Body of pancreas (tissue), 4 donors: Measurements from ENCODE around the gene KAT2A. TPM values are rescaled to one million over a fixed set of nuclear protein-coding genes. Genes with fewer than 3 reads are reported as not detected.

Source experiments
- ATAC-seq: fragments of 150-250 bp; one replicate; pipeline ENCODE4 v1.9.1; 2016
- DNase-seq, 4 donors: peaks; one replicate each; pipeline ENCODE4 v3.0.0-alpha.2; 2019
- H3K27ac ChIP-seq, 4 donors: fragments of 200-600 bp; sonication (generic); 1 replicate in 3 of 4; 2 replicates in 1 of 4; pipeline versions ENCODE4 v1.5.1 to v1.6.1; 2016 to 2019; ENCODE audit warnings: mild to moderate bottlenecking in 1 of 4, mixed read lengths in 1 of 4, moderate library complexity in 1 of 4
- H3K27me3 ChIP-seq, 2 donors: fragments of 200-600 bp; sonication (generic); one replicate each; pipeline ENCODE4 v1.6.0; 2016; ENCODE audit warnings: mild to moderate bottlenecking in 1 of 2
- H3K36me3 ChIP-seq, 2 donors: fragments of 200-600 bp; sonication (generic); replicated peaks in 1 of 2; 2 replicates each; pipeline ENCODE4 v1.5.1; 2016; ENCODE audit warnings: low read depth in 2 of 2; ENCODE audit not compliant: insufficient read depth in 1 of 2
- H3K4me1 ChIP-seq: fragments of 200-600 bp; sonication (generic); one replicate; pipeline ENCODE4 v1.6.0; 2016
- H3K4me3 ChIP-seq, 2 donors: fragments of 200-600 bp; sonication (generic); 1 replicate in 1 of 2; 2 replicates in 1 of 2; pipeline ENCODE4 v1.5.1; 2016 to 2019
- H3K9me3 ChIP-seq, 3 donors: fragments of 200-600 bp; sonication (generic); 1 replicate in 2 of 3; 2 replicates in 1 of 3; pipeline ENCODE4 v1.5.1; 2016
- POLR2A ChIP-seq, 3 donors: fragments of 450-650 bp; IDR thresholded peaks; one replicate each; pipeline ENCODE4 v1.6.1; 2016; ENCODE audit warnings: antibody characterized with exemption in 3 of 3, mild to moderate bottlenecking in 2 of 3
- WGBS, 2 donors: methylation state at CpG; one replicate each; pipeline ENCODE4 v1.1.5; 2017; 5-methylcytosine and 5-hydroxymethylcytosine counted together
- intact Hi-C: fragments of 100-400 bp; cut with DNase I; formaldehyde crosslinking; loops from one replicate; pipeline ENCODE4 v1.15.1; 2023
- total RNA-seq, 2 donors: library from RNA; depleted of rRNA; stranded (reverse); fragments of >200 nt; gene quantifications; one replicate each; pipeline ENCODE4 v1.1.0, GENCODE V29; 2016
- TF ChIP-seq, protein P1 (sequence below), 7 experiments: fragments of 450-650 bp in 4 of 7; fragments of 200-600 bp in 3 of 7; sonication (generic) in 3 of 7; IDR thresholded peaks; one replicate each; pipeline ENCODE4 v1.5.1; 2016 to 2019; ENCODE audit warnings: antibody characterized with exemption in 7 of 7

KAT2A gene
- total RNA-seq, 2 donors from 2014 or later = 50.6 to 58.7 TPM

DNA sequence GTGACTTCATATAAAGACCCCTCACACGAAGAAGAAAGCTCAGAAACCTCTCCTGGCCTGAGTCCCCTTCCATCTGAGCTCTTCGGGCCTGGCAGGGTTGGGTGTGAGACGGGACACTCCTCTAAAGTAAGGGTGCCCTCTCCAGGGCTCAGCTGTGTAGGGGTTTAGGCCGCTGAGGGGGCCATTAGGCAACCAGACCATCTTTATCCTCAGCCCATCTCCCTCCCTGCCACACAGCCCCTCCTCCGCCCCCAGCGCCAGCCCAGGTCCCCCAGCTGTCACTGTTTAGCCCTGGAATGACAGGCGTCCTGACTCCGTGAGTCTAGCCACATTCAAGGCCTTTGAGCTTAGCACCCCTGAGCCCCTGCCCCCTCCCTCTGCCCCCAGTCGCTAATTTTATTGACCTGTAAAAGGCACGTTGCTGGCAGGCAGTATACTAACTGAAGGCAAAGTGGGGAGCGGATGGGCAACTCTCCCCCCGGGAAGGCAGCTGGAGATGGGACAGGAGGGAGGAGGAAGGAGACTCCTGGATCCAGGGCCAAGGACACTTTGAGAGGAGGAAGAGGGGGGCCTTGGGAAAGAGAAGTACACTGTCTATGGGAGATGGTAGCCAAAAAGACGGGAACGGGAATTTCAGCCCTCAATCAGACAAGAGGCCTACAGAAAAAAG is 22.3 kb downstream of the KAT2A start:
- H3K9me3 ChIP-seq = no peaks in the 10 kb centered on the region
- WGBS, 2 donors = 69 to 76% methylated on average over 13 to 14 of the region's 14 CpGs
- H3K4me3 ChIP-seq = no peak overlapping the region
- no peak for DNase-seq
- H3K36me3 ChIP-seq = no peaks in the 10 kb centered on the region
- H3K27me3 ChIP-seq = no peaks in the 10 kb centered on the region
- H3K27ac ChIP-seq = no peak overlapping the region
- intact Hi-C loops = no loop called here
- ATAC-seq = no peak
- TF ChIP-seq, protein P1, sequence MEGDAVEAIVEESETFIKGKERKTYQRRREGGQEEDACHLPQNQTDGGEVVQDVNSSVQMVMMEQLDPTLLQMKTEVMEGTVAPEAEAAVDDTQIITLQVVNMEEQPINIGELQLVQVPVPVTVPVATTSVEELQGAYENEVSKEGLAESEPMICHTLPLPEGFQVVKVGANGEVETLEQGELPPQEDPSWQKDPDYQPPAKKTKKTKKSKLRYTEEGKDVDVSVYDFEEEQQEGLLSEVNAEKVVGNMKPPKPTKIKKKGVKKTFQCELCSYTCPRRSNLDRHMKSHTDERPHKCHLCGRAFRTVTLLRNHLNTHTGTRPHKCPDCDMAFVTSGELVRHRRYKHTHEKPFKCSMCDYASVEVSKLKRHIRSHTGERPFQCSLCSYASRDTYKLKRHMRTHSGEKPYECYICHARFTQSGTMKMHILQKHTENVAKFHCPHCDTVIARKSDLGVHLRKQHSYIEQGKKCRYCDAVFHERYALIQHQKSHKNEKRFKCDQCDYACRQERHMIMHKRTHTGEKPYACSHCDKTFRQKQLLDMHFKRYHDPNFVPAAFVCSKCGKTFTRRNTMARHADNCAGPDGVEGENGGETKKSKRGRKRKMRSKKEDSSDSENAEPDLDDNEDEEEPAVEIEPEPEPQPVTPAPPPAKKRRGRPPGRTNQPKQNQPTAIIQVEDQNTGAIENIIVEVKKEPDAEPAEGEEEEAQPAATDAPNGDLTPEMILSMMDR (IDR thresholded peaks at IDR 0.05) = no peak
- TF ChIP-seq POLR2A (IDR thresholded peaks at IDR 0.05) = no peak
- peaks cover 11% of the 10 kb centered on the region for H3K4me1 ChIP-seq

DNA sequence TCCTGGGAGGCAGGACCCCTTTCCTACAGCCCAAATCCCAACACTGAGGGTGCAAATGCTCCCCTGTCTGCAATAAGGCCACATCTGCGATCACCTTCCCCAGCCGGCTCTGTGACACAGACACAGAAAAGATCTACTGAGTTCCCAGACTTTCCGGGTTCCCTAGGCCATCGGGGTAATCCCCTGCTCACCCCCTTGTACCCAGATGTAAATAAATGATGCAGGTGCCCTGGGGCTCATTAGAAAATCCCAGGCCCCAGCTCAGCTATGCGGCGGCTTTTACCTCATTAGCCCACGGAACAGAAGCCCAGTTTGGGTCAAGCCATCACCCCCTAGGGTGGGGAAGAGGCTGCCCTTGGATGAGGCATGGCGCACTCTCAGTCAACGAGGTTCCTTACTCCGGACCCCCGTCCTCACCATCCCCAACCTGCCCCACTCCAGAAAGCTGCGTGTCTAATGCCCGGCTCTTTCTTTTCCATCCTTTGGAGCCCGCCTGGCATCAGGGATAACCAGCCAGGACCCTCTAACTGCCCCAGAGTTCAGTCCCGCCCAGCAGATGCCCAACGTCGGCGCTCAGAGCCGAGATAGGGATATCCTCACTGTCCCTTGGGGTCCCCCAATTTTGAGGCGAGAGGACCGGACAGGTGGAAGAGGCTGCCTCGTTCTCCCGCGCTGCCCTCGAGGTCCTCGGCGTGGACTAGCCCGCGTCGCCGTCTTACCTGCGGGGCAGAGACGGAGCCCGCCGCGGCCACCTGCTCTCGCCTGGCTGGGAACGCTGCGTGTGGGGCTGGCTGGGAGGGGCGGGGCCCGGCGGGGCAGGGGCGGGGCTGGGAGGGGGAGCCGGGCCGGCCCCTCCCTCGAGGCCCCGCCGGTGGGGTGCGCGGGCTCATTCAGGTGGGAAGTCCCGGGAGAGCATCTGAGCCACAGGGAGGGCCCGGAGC is 23.2 kb downstream of the KAT2A start, which contains the start of gene ZNF385C:
ZNF385C (minus strand) TSS at position 783 of the 941 bp plus-strand sequence. CDS start 35,417 bp downstream, outside the sequence.
- H3K27ac ChIP-seq = no peak within 1 kb of the TSS
- H3K4me1 ChIP-seq = peaks cover 11% of the 10 kb centered on the region
- no peak for TF ChIP-seq POLR2A (IDR thresholded peaks at IDR 0.05)
- TF ChIP-seq, protein P1 (IDR thresholded peaks at IDR 0.05) = no peak
- no peaks in the 10 kb centered on the region for H3K9me3 ChIP-seq
- intact Hi-C loops = no loop called here
- DNase-seq = peak in 3 of 4 donors; percentile 34 to 56 (median 41)
- H3K27me3 ChIP-seq = no peaks in the 10 kb centered on the region
- 18 to 37% methylated on average over 19 to 44 of the region's 52 CpGs for WGBS, 2 donors
- peak; percentile 72 for ATAC-seq
- no peak within 1 kb of the TSS for H3K4me3 ChIP-seq
- H3K36me3 ChIP-seq = no peaks in the 10 kb centered on the region

DNA sequence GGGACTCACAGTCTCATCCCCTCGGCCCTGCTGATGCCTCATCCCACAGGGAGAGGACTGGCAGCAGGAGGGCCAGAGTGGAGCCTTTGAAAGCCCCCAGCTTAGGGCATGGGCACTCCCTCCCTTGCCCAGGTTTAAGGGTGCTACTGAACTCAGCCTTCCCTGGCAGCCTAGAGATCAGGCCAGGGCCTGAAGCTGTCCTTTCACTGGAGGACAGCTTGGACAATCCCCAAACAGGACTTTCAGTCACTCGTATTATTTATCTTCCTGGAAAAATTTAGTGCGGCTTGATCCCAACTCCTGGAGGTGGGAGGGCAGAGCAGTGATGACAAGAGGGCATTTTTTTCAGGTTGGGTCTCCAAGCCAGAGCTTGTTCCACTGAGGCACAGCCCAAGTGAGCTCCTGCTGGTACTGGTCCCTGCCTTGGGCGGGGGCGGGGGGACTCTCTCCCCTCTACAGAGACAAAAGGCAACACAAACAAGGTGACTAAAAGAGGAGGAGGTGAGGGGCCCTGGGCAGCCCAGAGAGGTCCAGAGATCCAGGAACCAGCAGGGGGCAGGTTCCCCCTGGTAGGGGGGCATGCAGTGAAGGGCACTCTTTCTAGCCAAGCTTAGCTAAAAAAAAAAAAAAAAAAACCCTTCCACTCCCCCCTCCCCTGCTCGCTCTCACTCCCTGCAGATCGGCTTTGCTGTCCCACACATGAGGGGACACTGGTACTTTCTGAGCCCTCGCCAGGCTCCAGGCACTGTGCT is 24.6 kb downstream of the KAT2A start:
- Histone ChIP-seq H3K27me3 (no peaks in the 10 kb centered on the region), H3K36me3 (no peaks in the 10 kb centered on the region), H3K9me3 (no peaks in the 10 kb centered on the region), H3K4me3 (no peak overlapping the region), H3K27ac (no peak overlapping the region), H3K4me1 (peaks cover 7% of the 10 kb centered on the region)
- intact Hi-C loops = no loop called here
- ATAC-seq (no peak), DNase-seq (no peak)
- WGBS, 2 donors = 55 to 67% methylated on average over 8 of the region's 8 CpGs
- TF ChIP-seq, protein P1 (IDR thresholded peaks at IDR 0.05) = no peak
- TF ChIP-seq POLR2A (IDR thresholded peaks at IDR 0.05) = no peak

- Histone ChIP-seq H3K27ac (no peak overlapping the region), H3K9me3 (no peaks in the 10 kb centered on the region), H3K27me3 (no peaks in the 10 kb centered on the region), H3K4me3 (no peak overlapping the region), H3K36me3 (no peaks in the 10 kb centered on the region), H3K4me1 (peaks cover 7% of the 10 kb centered on the region)
- TF ChIP-seq POLR2A (IDR thresholded peaks at IDR 0.05) = no peak
- TF ChIP-seq, protein P1 (IDR thresholded peaks at IDR 0.05) = no peak
- intact Hi-C loops = no loop called here
- no peak for ATAC-seq
- DNase-seq = no peak
- WGBS, 2 donors = 78 to 86% methylated on average over 10 to 12 of the region's 12 CpGs
Measured at GRCh38 chr17:42094375-42095069, 26.6 kb downstream of the KAT2A start.
